ENCODE measurements around the gene YPEL3.

GRCh38 chr16:30104090-30104489 is 8.1 kb upstream of the YPEL3 start:
- no peak for TF ChIP-seq POLR2AphosphoS5 (IDR thresholded peaks at IDR 0.05; ENCODE audit: low read depth)
- TF ChIP-seq CTCF (IDR thresholded peaks at IDR 0.05; ENCODE audit: insufficient read depth, low read length) = no peak
- no peak for TF ChIP-seq GABPA (IDR thresholded peaks at IDR 0.05; ENCODE audit: low read depth)

Measured in HL-60 (cell line).